Measurements from ENCODE around the gene ACSS2. TPM values are rescaled to one million over a fixed set of nuclear protein-coding genes. Genes with fewer than 3 reads are reported as not detected.

The ACSS2 gene
- total RNA-seq, 2 experiments from 2014 or later, result 14.2 to 14.3 TPM

GRCh38 chr20:34927736-34928135 lies 51.3 kb downstream of the ACSS2 start:
- no peak overlapping the region for H3K27ac Mint-ChIP-seq
- ChIA-PET POLR2A (no interaction called here), CTCF (no interaction called here)
- no peak for TF ChIP-seq CTCF (IDR thresholded peaks at IDR 0.05)
- no peak for DNase-seq
- H3K4me3 Mint-ChIP-seq, result no peak overlapping the region
- intact Hi-C loops (cut with micrococcal nuclease), result no loop called here
- H3K4me1 Mint-ChIP-seq (ENCODE audit: low read depth), result peaks cover 8% of the 10 kb centered on the region
- H3K27me3 Mint-ChIP-seq, result no peaks in the 10 kb centered on the region
- H3K36me3 Mint-ChIP-seq (ENCODE audit: low read depth), result peaks cover 16% of the 10 kb centered on the region
- no peaks in the 10 kb centered on the region for H3K9me3 Mint-ChIP-seq
- ATAC-seq, result no peak

GRCh38 chr20:34928411-34928810 lies 52.0 kb downstream of the ACSS2 start:
- DNase-seq, result no peak
- intact Hi-C loops (cut with micrococcal nuclease), result no loop called here
- POLR2A ChIA-PET, result no interaction called here
- Mint-ChIP-seq H3K27me3 (no peaks in the 10 kb centered on the region), H3K4me3 (no peak overlapping the region), H3K4me1 (ENCODE audit: low read depth) (peaks cover 8% of the 10 kb centered on the region), H3K36me3 (ENCODE audit: low read depth) (peaks cover 20% of the 10 kb centered on the region), H3K9me3 (no peaks in the 10 kb centered on the region), H3K27ac (no peak overlapping the region)
- TF ChIP-seq CTCF (IDR thresholded peaks at IDR 0.05), result no peak
- no peak for ATAC-seq
- CTCF ChIA-PET, result no interaction called here

GRCh38 chr20:34931771-34932170 lies 55.4 kb downstream of the ACSS2 start:
- no peak for TF ChIP-seq CTCF (IDR thresholded peaks at IDR 0.05)

GRCh38 chr20:34938466-34939163 lies 62.2 kb downstream of the ACSS2 start:
- ChIA-PET POLR2A (interaction anchor here (0.6 kb wide), 1 partner anchor 117 kb away, joined by 3 read pairs; no protein-coding TSS in a partner anchor), CTCF (no interaction called here)
- no peak for TF ChIP-seq CTCF (IDR thresholded peaks at IDR 0.05)
- Mint-ChIP-seq H3K27ac (no peak overlapping the region), H3K4me3 (no peak overlapping the region), H3K27me3 (no peaks in the 10 kb centered on the region), H3K9me3 (no peaks in the 10 kb centered on the region), H3K4me1 (ENCODE audit: low read depth) (no peaks in the 10 kb centered on the region), H3K36me3 (ENCODE audit: low read depth) (peaks cover 23% of the 10 kb centered on the region)
- no peak for DNase-seq
- intact Hi-C loops (cut with micrococcal nuclease), result no loop called here
- ATAC-seq, result no peak

More at GRCh38 chr20:34931771-34932170, 55.4 kb downstream of the ACSS2 start:
- intact Hi-C loops (cut with micrococcal nuclease), result no loop called here
- H3K27me3 Mint-ChIP-seq, result no peaks in the 10 kb centered on the region
- no peak for ATAC-seq
- peaks cover 25% of the 10 kb centered on the region for H3K36me3 Mint-ChIP-seq (ENCODE audit: low read depth)
- H3K27ac Mint-ChIP-seq, result no peak overlapping the region
- DNase-seq, result no peak
- no peaks in the 10 kb centered on the region for H3K4me1 Mint-ChIP-seq (ENCODE audit: low read depth)
- ChIA-PET POLR2A (interaction anchor here (0.6 kb wide), 1 partner anchor 75 kb away, joined by 3 read pairs; no protein-coding TSS in a partner anchor), CTCF (interaction anchor here (1.2 to 1.3 kb wide), 2 partner anchors 12 to 57 kb away, joined by 3 read pairs; no protein-coding TSS in a partner anchor)
- no peak overlapping the region for H3K4me3 Mint-ChIP-seq
- H3K9me3 Mint-ChIP-seq, result no peaks in the 10 kb centered on the region

- Mint-ChIP-seq H3K9me3 (no peaks in the 10 kb centered on the region), H3K27ac (no peak overlapping the region), H3K4me1 (ENCODE audit: low read depth) (peaks cover 6% of the 10 kb centered on the region), H3K4me3 (no peak overlapping the region), H3K36me3 (ENCODE audit: low read depth) (peaks cover 29% of the 10 kb centered on the region), H3K27me3 (no peaks in the 10 kb centered on the region)
- no peak for TF ChIP-seq CTCF (IDR thresholded peaks at IDR 0.05)
- DNase-seq, result no peak
- ChIA-PET CTCF (no interaction called here), POLR2A (no interaction called here)
- intact Hi-C loops (cut with micrococcal nuclease), result no loop called here
- no peak for ATAC-seq
Observed at GRCh38 chr20:34940081-34940481, 63.7 kb downstream of the ACSS2 start.
